Measurements from ENCODE around the gene FAT1. TPM values are rescaled to one million over a fixed set of nuclear protein-coding genes. Genes with fewer than 3 reads are reported as not detected.

FAT1 gene
- total RNA-seq, 4 donors from 2014 or later, result 21.0 to 109 (median 76.4) TPM

- Histone ChIP-seq H3K9me3 (no peaks in the 10 kb centered on the region), H3K4me1 (peaks cover 0 to 46% (median 0%) of the 10 kb centered on the region in 3 donors), H3K27ac (peak overlapping the region; percentile 25 to 80 (median 64)), H3K4me3 (peak overlapping the region in 1 of 4 donors; percentile 25), H3K36me3 (peaks cover 0 to 10% (median 0%) of the 10 kb centered on the region in 3 donors), H3K27me3 (no peaks in the 10 kb centered on the region)
- intact Hi-C loops (cut with DNase I), result no loop called here
- 29 to 38% methylated on average over 4 to 5 of the region's 5 CpGs for WGBS, 2 donors
- DNase-seq, result no peak
- no peak for TF ChIP-seq CTCF (IDR thresholded peaks at IDR 0.05)
- no peak for TF ChIP-seq POLR2A (IDR thresholded peaks at IDR 0.05)
Measured at GRCh38 chr4:186701273-186701672, 22.4 kb downstream of the FAT1 start.

- intact Hi-C loops (cut with DNase I), result no loop called here
- 55 to 70% methylated on average over 15 to 16 of the region's 16 CpGs for WGBS, 2 donors
- H3K27me3 ChIP-seq, result no peaks in the 10 kb centered on the region
- no peaks in the 10 kb centered on the region for H3K9me3 ChIP-seq
- H3K36me3 ChIP-seq, result peaks cover 0 to 5% (median 0%) of the 10 kb centered on the region in 3 donors
- peak overlapping the region in 3 of 4 donors; percentile 62 to 80 (median 66) for H3K27ac ChIP-seq
- TF ChIP-seq POLR2A (IDR thresholded peaks at IDR 0.05) (no peak), CTCF (IDR thresholded peaks at IDR 0.05) (no peak)
- peaks cover 0 to 46% (median 0%) of the 10 kb centered on the region in 3 donors for H3K4me1 ChIP-seq
- peak overlapping the region in 1 of 4 donors; percentile 25 for H3K4me3 ChIP-seq
- no peak for DNase-seq
Measured at GRCh38 chr4:186700746-186701145, 22.9 kb downstream of the FAT1 start.

GRCh38 chr4:186699881-186700397 lies 23.7 kb downstream of the FAT1 start:
- 70 to 88% methylated on average over 11 of the region's 11 CpGs for WGBS, 2 donors
- DNase-seq, result no peak
- no peaks in the 10 kb centered on the region for H3K27me3 ChIP-seq
- no peak for TF ChIP-seq POLR2A (IDR thresholded peaks at IDR 0.05)
- no peak for TF ChIP-seq CTCF (IDR thresholded peaks at IDR 0.05)
- H3K4me3 ChIP-seq, result no peak overlapping the region
- peak overlapping the region in 3 of 4 donors; percentile 62 to 80 (median 66) for H3K27ac ChIP-seq
- H3K4me1 ChIP-seq, result peaks cover 0 to 46% (median 0%) of the 10 kb centered on the region in 3 donors
- H3K9me3 ChIP-seq, result no peaks in the 10 kb centered on the region
- intact Hi-C loops (cut with DNase I), result no loop called here
- no peaks in the 10 kb centered on the region for H3K36me3 ChIP-seq

GRCh38 chr4:186699298-186699697 lies 24.4 kb downstream of the FAT1 start:
- Histone ChIP-seq H3K27me3 (no peaks in the 10 kb centered on the region), H3K4me3 (no peak overlapping the region), H3K9me3 (no peaks in the 10 kb centered on the region), H3K36me3 (no peaks in the 10 kb centered on the region), H3K4me1 (peaks cover 0 to 46% (median 0%) of the 10 kb centered on the region in 3 donors), H3K27ac (no peak overlapping the region)
- 49 to 63% methylated on average over 5 of the region's 5 CpGs for WGBS, 2 donors
- intact Hi-C loops (cut with DNase I), result no loop called here
- TF ChIP-seq CTCF (IDR thresholded peaks at IDR 0.05) (no peak), POLR2A (IDR thresholded peaks at IDR 0.05) (no peak)
- DNase-seq, result no peak

- Histone ChIP-seq H3K27ac (no peak overlapping the region), H3K4me1 (peaks cover 2 to 45% (median 3%) of the 10 kb centered on the region in 3 donors), H3K27me3 (no peaks in the 10 kb centered on the region), H3K4me3 (no peak overlapping the region), H3K9me3 (no peaks in the 10 kb centered on the region), H3K36me3 (no peaks in the 10 kb centered on the region)
- no peak for DNase-seq
- WGBS, 2 donors, result 93 to 95% methylated on average over 17 of the region's 17 CpGs
- TF ChIP-seq POLR2A (IDR thresholded peaks at IDR 0.05), result no peak
- TF ChIP-seq CTCF (IDR thresholded peaks at IDR 0.05), result no peak
- intact Hi-C loops (cut with DNase I), result no loop called here
Measured at GRCh38 chr4:186698525-186698924, 25.1 kb downstream of the FAT1 start.

All from esophagus squamous epithelium (tissue), 5 donors.